Esophagus squamous epithelium (tissue), 4 donors: ENCODE data around the gene R3HDML.
"Not testable (repeated sequence)": the region's sequence is repeated elsewhere in the genome, so short reads cannot be mapped to it uniquely, and the experiment has no call there.

ENCODE experiments used
- CTCF ChIP-seq, 6 experiments: fragments of 450-650 bp in 4 of 6; fragments of 200-600 bp in 2 of 6; sonication (generic) in 2 of 6; IDR thresholded peaks; one replicate each; pipeline ENCODE4 v1.5.1; 2016 to 2019; ENCODE audit warnings: antibody characterized with exemption in 6 of 6, mild to moderate bottlenecking in 4 of 6, moderate library complexity in 4 of 6
- POLR2A ChIP-seq, 4 donors: fragments of 450-650 bp; IDR thresholded peaks; one replicate each; pipeline ENCODE4 v1.6.1; 2017; ENCODE audit warnings: antibody characterized with exemption in 4 of 4, mild to moderate bottlenecking in 4 of 4, moderate library complexity in 3 of 4

DNA sequence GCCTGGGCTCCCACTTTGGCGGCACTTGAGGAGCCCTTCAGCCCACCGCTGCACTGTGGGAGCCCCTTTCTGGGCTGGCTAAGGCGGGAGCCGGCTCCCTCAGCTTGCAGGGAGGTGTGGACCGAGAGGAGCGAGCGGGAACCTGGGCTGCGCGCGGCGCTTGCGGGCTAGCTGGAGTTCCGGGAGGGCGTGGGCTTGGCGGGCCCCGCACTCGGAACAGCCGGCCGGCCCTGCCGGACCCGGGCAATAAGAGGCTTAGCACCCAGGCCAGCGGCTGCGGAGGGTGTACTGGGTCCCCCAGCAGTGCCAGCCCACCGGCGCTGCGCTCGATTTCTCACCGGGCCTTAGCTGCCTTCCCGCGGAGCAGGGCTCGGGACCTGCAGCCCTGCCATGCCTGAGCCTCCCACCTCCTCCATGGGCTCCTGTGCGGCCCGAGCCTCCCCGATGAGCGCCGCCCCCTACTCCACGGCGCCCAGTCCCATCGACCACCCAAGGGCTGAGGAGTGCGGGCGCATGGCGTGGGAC lies 37.8 kb upstream of the R3HDML start:
- not testable (repeated sequence) for TF ChIP-seq CTCF, POLR2A (IDR thresholded peaks at IDR 0.05)
